Measurements from ENCODE around the gene TDRD12.
A peak's percentile ranks its signal among the peaks of the same experiment; 100 is the strongest.
"Not testable (repeated sequence)": the region's sequence is repeated elsewhere in the genome, so short reads cannot be mapped to it uniquely, and the experiment has no call there.

Gene TDRD12

DNA sequence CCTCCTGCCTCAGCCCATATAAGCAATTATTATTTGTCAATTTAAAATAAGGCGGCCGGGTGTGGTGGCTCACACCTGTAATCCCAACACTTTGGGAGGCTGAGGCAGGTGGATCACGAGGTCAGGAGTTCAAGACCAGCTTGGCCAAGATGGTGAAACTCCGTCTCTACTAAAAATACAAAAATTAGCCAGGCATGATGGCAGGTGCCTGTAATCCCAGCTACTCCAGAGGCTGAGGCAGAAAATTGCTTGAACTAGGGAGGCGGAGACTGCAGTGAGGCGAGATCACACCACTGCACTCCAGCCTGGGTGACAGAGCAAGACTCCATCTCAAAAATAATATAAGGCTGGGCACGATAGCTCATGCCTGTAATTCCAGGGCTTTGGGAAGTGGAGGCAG lies 137.3 kb downstream of the TDRD12 start:
- H3K36me3 ChIP-seq (ENCODE audit: control insufficient read depth in 2 of 2, insufficient read depth in 1 of 2, low read length in 2 of 2); H3K27ac ChIP-seq (ENCODE audit: extremely low read depth, low read depth, low read length); CTCF ChIA-PET; POLR2A ChIA-PET; H3K4me1 ChIP-seq (ENCODE audit: control insufficient read depth, insufficient read depth, low read length); H3K9me3 ChIP-seq (ENCODE audit: control insufficient read depth, insufficient read depth, low read depth, low read length); H3K4me3 ChIP-seq (ENCODE audit: low read depth, low read length): not testable (repeated sequence)
- TF ChIP-seq ZNF394 (tag by site-specific recombination; IDR thresholded peaks at IDR 0.05; ENCODE audit: borderline replicate concordance): peak; percentile 68; the same call in 1 of the 2 replicates

DNA sequence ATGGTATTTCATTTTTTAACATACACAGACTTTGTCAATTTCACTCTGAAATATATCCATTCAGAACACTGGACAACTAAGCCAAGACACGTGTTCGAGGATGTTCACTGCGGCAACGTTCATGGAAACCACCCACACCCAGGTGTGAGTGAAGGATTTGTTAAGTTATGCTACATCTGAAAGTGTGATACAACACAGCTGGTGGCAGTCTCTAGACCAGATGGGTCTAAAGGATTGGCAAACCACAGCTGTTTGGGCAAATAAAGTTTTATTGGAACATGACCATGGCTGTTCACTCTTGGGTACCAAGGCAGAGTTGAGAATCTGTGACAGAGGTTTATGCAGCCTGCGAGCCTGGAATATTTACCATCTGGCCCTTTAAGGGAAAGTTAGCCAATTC lies 138.0 kb downstream of the TDRD12 start:
- ChIA-PET CTCF (interaction anchor here (0.6 kb wide), 1 partner anchor 305 kb away, joined by 3 read pairs; no protein-coding TSS in a partner anchor), POLR2A (no interaction called here)
- Histone ChIP-seq H3K36me3 (ENCODE audit: control insufficient read depth in 2 of 2, insufficient read depth in 1 of 2, low read length in 2 of 2) (no peaks in the 10 kb centered on the region; a peak in 1 of 3 replicates), H3K4me1 (ENCODE audit: control insufficient read depth, insufficient read depth, low read length) (no peaks in the 10 kb centered on the region), H3K4me3 (ENCODE audit: low read depth, low read length) (no peak overlapping the region), H3K9me3 (ENCODE audit: control insufficient read depth, insufficient read depth, low read depth, low read length) (no peaks in the 10 kb centered on the region), H3K27ac (ENCODE audit: extremely low read depth, low read depth, low read length) (peak overlapping the region; percentile 10; the same call in 1 of the 2 replicates)
- TF ChIP-seq ZNF792 (tag by site-specific recombination; IDR thresholded peaks at IDR 0.05) (no peak), ZNF341 (tag by site-specific recombination; IDR thresholded peaks at IDR 0.05; ENCODE audit: low read depth) (no peak), HOXD13 (CRISPR knock-in tag; IDR thresholded peaks at IDR 0.05; ENCODE audit: borderline replicate concordance) (no peak), ZNF114 (tag by site-specific recombination; IDR thresholded peaks at IDR 0.05) (no peak), ZBTB20 (tag by site-specific recombination; IDR thresholded peaks at IDR 0.05) (no peak), TCF7L2 (IDR thresholded peaks at IDR 0.05; ENCODE audit: borderline replicate concordance, low read depth, low read length) (no peak), KLF7 (tag by site-specific recombination; IDR thresholded peaks at IDR 0.05; ENCODE audit: borderline replicate concordance) (no peak), ZNF785 (tag by site-specific recombination; IDR thresholded peaks at IDR 0.05) (no peak), ZNF76 (tag by site-specific recombination; IDR thresholded peaks at IDR 0.05; ENCODE audit: borderline replicate concordance, low read depth) (no peak)
- TF ChIP-seq, protein P1, sequence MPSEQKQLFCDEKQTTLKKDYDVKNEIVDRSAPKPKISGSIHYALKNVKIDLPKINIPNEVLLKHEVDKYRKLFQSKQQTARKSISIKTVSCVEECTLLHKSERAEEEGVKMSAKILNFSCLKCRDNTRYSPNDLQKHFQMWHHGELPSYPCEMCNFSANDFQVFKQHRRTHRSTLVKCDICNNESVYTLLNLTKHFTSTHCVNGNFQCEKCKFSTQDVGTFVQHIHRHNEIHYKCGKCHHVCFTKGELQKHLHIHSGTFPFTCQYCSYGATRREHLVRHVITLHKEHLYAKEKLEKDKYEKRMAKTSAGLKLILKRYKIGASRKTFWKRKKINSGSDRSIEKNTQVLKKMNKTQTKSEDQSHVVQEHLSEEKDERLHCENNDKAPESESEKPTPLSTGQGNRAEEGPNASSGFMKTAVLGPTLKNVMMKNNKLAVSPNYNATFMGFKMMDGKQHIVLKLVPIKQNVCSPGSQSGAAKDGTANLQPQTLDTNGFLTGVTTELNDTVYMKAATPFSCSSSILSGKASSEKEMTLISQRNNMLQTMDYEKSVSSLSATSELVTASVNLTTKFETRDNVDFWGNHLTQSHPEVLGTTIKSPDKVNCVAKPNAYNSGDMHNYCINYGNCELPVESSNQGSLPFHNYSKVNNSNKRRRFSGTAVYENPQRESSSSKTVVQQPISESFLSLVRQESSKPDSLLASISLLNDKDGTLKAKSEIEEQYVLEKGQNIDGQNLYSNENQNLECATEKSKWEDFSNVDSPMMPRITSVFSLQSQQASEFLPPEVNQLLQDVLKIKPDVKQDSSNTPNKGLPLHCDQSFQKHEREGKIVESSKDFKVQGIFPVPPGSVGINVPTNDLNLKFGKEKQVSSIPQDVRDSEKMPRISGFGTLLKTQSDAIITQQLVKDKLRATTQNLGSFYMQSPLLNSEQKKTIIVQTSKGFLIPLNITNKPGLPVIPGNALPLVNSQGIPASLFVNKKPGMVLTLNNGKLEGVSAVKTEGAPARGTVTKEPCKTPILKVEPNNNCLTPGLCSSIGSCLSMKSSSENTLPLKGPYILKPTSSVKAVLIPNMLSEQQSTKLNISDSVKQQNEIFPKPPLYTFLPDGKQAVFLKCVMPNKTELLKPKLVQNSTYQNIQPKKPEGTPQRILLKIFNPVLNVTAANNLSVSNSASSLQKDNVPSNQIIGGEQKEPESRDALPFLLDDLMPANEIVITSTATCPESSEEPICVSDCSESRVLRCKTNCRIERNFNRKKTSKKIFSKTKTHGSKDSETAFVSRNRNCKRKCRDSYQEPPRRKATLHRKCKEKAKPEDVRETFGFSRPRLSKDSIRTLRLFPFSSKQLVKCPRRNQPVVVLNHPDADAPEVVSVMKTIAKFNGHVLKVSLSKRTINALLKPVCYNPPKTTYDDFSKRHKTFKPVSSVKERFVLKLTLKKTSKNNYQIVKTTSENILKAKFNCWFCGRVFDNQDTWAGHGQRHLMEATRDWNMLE (tag by site-specific recombination; conservative IDR thresholded peaks at IDR 0.05; ENCODE audit: low read depth): no peak
- TF ChIP-seq, protein P2, sequence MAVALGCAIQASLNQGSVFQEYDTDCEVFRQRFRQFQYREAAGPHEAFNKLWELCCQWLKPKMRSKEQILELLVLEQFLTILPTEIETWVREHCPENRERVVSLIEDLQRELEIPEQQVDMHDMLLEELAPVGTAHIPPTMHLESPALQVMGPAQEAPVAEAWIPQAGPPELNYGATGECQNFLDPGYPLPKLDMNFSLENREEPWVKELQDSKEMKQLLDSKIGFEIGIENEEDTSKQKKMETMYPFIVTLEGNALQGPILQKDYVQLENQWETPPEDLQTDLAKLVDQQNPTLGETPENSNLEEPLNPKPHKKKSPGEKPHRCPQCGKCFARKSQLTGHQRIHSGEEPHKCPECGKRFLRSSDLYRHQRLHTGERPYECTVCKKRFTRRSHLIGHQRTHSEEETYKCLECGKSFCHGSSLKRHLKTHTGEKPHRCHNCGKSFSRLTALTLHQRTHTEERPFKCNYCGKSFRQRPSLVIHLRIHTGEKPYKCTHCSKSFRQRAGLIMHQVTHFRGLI (tag by site-specific recombination; IDR thresholded peaks at IDR 0.05): no peak
- TF ChIP-seq, protein P3, sequence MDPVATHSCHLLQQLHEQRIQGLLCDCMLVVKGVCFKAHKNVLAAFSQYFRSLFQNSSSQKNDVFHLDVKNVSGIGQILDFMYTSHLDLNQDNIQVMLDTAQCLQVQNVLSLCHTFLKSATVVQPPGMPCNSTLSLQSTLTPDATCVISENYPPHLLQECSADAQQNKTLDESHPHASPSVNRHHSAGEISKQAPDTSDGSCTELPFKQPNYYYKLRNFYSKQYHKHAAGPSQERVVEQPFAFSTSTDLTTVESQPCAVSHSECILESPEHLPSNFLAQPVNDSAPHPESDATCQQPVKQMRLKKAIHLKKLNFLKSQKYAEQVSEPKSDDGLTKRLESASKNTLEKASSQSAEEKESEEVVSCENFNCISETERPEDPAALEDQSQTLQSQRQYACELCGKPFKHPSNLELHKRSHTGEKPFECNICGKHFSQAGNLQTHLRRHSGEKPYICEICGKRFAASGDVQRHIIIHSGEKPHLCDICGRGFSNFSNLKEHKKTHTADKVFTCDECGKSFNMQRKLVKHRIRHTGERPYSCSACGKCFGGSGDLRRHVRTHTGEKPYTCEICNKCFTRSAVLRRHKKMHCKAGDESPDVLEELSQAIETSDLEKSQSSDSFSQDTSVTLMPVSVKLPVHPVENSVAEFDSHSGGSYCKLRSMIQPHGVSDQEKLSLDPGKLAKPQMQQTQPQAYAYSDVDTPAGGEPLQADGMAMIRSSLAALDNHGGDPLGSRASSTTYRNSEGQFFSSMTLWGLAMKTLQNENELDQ (tag by site-specific recombination; IDR thresholded peaks at IDR 0.05; ENCODE audit: low read depth): no peak
